GM23248 (cell line): ENCODE measurements around the gene IRF8. TPM values are rescaled to one million over a fixed set of nuclear protein-coding genes. Genes with fewer than 3 reads are reported as not detected.

ENCODE experiments used
- DNase-seq: peaks from one replicate; pipeline ENCODE4 v3.0.0-alpha.2; 2015
- H2AFZ ChIP-seq: fragments of 200-600 bp; sonication (generic); 2 replicates; pipeline ENCODE4 v1.6.1; 2016; ENCODE audit warnings: antibody characterized with exemption
- H3F3A ChIP-seq: fragments of 200-600 bp; sonication (generic); 2 replicates; pipeline ENCODE4 v1.6.1; 2016; ENCODE audit warnings: mild to moderate bottlenecking, antibody characterized with exemption, mixed run types; ENCODE audit not compliant: insufficient read depth
- H3K27ac ChIP-seq: fragments of 200-600 bp; sonication (generic); 2 replicates; pipeline ENCODE4 v1.5.1; 2016; ENCODE audit warnings: mild to moderate bottlenecking
- H3K27me3 ChIP-seq: fragments of 200-600 bp; sonication (generic); replicated peaks from 2 replicates; pipeline ENCODE4 v1.6.1; 2016; ENCODE audit warnings: mild to moderate bottlenecking; ENCODE audit not compliant: insufficient read depth
- H3K36me3 ChIP-seq: fragments of 200-600 bp; sonication (generic); 2 replicates; pipeline ENCODE4 v1.6.1; 2016; ENCODE audit warnings: low read depth, mild to moderate bottlenecking
- H3K4me1 ChIP-seq: fragments of 200-600 bp; sonication (generic); 2 replicates; pipeline ENCODE4 v1.6.1; 2016; ENCODE audit warnings: mild to moderate bottlenecking; ENCODE audit not compliant: insufficient read depth
- H3K4me2 ChIP-seq: fragments of 200-600 bp; sonication (generic); one replicate; pipeline ENCODE4 v1.6.1; 2016; ENCODE audit warnings: mild to moderate bottlenecking; ENCODE audit not compliant: unreplicated experiment
- H3K4me3 ChIP-seq: fragments of 200-600 bp; sonication (generic); 2 replicates; pipeline ENCODE4 v1.5.1; 2016; ENCODE audit warnings: mild to moderate bottlenecking
- H3K79me2 ChIP-seq: fragments of 200-600 bp; sonication (generic); 2 replicates; pipeline ENCODE4 v1.6.1; 2016; ENCODE audit warnings: mild to moderate bottlenecking; ENCODE audit not compliant: insufficient read depth
- H3K9ac ChIP-seq: fragments of 200-600 bp; sonication (generic); 2 replicates; pipeline ENCODE4 v1.6.1; 2016; ENCODE audit warnings: mild to moderate bottlenecking
- H3K9me2 ChIP-seq: fragments of 200-600 bp; sonication (generic); 2 replicates; pipeline ENCODE4 v1.6.1; 2016; ENCODE audit warnings: mixed run types, mild to moderate bottlenecking, moderate library complexity; ENCODE audit not compliant: insufficient read depth
- H3K9me3 ChIP-seq: fragments of 200-600 bp; sonication (generic); one replicate; pipeline ENCODE4 v1.6.1; 2017; ENCODE audit warnings: low read depth
- H4K20me1 ChIP-seq: fragments of 200-600 bp; sonication (generic); 2 replicates; pipeline ENCODE4 v1.6.0; 2016; ENCODE audit not compliant: insufficient read depth
- EZH2 ChIP-seq: fragments of 200-600 bp; sonication (generic); IDR thresholded peaks from 2 replicates; pipeline ENCODE4 v1.6.1; 2018; ENCODE audit warnings: antibody characterized with exemption, mild to moderate bottlenecking; ENCODE audit not compliant: insufficient read depth, poor library complexity, severe bottlenecking
- EZH2phosphoT487 ChIP-seq: fragments of 200-600 bp; sonication (generic); IDR thresholded peaks from 2 replicates; pipeline ENCODE4 v1.6.1; 2018; ENCODE audit warnings: antibody characterized with exemption, moderate library complexity, mild to moderate bottlenecking, low read depth; ENCODE audit not compliant: insufficient read depth
- WGBS, 2 experiments: methylation state at CpG; one replicate each; pipeline ENCODE4 v1.1.6; 2015 to 2017; ENCODE audit warnings: low lambda C conversion rate in 2 of 2, low coverage in 1 of 2; ENCODE audit errors: missing lambda C conversion rate in 2 of 2; 5-methylcytosine and 5-hydroxymethylcytosine counted together
- in situ Hi-C: fragments of 300-500 bp; cut with MboI; formaldehyde crosslinking; loops from 2 replicates; pipeline ENCODE4 v1.15.0; 2020
- polyA plus RNA-seq: library from polyadenylated mRNA; unstranded; fragments of >200 nt; fragmentation: Nextera tagmentation; extraction: Ambion mirVana; gene quantifications from 2 replicates; pipeline ENCODE4 v1.2.1, GENCODE V29; 2016
- total RNA-seq: library from RNA; depleted of rRNA; stranded (reverse); fragments of >200 nt; shearing (Covaris generic); gene quantifications from 2 replicates; pipeline ENCODE4 v1.2.3, GENCODE V29; 2014

The IRF8 gene
- total and polyA plus RNA-seq, 2 experiments from 2014 or later = 0.31 TPM; not detected in 1

DNA sequence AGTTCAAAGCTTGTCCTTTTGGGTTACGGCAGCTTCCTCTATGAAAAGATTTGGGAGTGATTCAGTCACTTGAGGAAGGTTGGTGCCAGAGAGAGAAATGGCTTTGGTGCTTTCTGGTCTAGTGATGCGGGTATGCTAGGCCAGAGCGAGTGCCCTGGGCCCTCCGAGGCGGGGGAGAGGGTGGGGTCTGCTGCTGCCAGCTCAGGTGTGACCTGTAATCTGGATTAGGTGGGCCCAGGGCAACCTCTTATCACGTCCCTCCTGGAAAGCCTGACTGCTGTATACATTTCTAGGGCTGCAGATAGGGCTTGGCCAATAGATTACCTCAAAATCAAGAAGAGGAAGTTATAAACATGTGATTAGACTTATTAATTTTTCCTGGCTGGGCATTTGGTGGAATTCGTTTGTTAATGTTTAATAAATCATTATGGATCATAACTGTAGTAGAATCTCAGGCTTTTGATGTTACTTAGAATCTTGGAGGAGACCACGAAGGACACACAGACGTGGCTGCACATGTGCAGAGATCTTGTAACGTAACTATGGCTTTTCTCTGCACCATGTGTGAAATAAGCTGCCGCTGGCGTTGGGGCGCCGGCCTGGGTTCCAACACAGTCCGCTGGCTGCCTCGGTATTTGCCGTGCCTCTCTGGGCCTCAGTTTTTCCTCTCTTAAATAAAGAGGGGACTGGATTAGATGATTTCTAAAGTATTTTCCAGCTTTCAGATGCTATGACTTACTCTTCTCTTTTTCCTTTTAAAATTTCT is 1.2 kb downstream of the IRF8 start:
- Histone ChIP-seq H3K27me3 (peaks cover 91% of the 10 kb centered on the region), H3K4me3 (no peak overlapping the region), H3K36me3 (no peaks in the 10 kb centered on the region), H2AFZ (no peak overlapping the region), H4K20me1 (no peaks in the 10 kb centered on the region), H3K9ac (no peak overlapping the region), H3K9me3 (no peaks in the 10 kb centered on the region), H3K4me2 (no peak overlapping the region), H3K79me2 (no peaks in the 10 kb centered on the region), H3K4me1 (no peaks in the 10 kb centered on the region), H3F3A (no peaks in the 10 kb centered on the region), H3K9me2 (no peaks in the 10 kb centered on the region), H3K27ac (no peak overlapping the region)
- DNase-seq = no peak
- in situ Hi-C loops = no loop called here
- 70 to 76% methylated on average over 17 of the region's 17 CpGs for WGBS, 2 experiments
- TF ChIP-seq EZH2 (no peak), EZH2phosphoT487 (no peak)

DNA sequence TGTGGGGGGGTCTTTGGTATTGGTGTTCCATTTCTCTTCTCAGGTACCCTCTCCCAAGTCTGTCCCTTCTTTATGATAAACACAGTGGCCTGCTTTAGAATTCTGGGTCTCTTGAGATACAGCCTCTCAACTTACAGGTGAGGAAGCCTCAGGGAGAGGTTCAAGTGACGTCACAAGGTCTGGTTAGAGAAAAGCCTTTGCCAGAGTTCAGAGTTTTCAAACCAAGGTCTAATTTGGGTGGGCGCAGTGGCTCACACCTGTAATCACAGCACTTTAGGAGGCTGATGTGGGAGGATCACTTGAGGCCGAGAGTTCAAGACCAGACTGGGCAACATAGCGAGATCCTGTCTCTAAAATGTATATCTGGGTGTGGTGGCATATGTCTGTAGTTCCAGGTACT is 2.1 kb downstream of the IRF8 start:
- H3K36me3 ChIP-seq = no peaks in the 10 kb centered on the region
- H2AFZ ChIP-seq = no peak overlapping the region
- TF ChIP-seq EZH2phosphoT487 (no peak), EZH2 (no peak)
- no peaks in the 10 kb centered on the region for H3K4me1 ChIP-seq
- H4K20me1 ChIP-seq = no peaks in the 10 kb centered on the region
- H3K9me3 ChIP-seq = no peaks in the 10 kb centered on the region
- H3K79me2 ChIP-seq = no peaks in the 10 kb centered on the region
- no peak overlapping the region for H3K9ac ChIP-seq
- H3K27me3 ChIP-seq = peaks cover 89% of the 10 kb centered on the region
- no peak overlapping the region for H3K4me3 ChIP-seq
- in situ Hi-C loops = no loop called here
- no peak overlapping the region for H3K4me2 ChIP-seq
- no peaks in the 10 kb centered on the region for H3K9me2 ChIP-seq
- H3K27ac ChIP-seq = no peak overlapping the region
- DNase-seq = no peak
- H3F3A ChIP-seq = no peaks in the 10 kb centered on the region
- 64% methylated on average over 4 of the region's 4 CpGs for WGBS, 2 experiments

DNA sequence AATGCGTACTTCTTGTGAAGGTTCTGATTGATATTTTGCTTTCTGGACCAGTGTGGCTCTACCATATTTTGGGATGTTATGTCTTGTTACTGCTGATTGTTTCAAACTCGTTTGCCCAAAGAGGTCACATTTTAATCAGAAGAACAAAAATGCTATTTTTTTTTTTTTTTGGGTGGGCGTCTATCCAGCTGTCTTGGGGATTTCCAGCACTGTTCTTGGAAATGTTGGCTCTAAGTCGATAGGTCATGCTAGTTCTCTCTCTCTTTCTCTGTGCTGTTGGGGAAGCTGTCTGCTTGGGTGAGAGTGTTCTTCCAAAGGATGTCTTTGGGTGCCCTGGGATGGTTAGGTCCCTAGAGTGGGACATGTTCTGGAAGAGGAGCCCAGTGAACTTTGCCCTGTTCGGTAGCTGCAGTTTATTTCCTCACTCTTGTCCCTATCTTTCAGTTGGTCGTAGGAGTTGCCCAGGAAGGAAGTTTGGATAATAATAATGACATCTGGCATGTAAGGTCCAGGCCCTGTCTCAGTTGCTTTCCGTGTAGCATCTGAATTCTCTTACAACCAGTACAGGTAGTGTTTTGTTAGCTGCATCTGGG is 2.9 kb downstream of the IRF8 start:
- 32 to 33% methylated on average over 7 of the region's 7 CpGs for WGBS, 2 experiments
- in situ Hi-C loops = no loop called here

DNA sequence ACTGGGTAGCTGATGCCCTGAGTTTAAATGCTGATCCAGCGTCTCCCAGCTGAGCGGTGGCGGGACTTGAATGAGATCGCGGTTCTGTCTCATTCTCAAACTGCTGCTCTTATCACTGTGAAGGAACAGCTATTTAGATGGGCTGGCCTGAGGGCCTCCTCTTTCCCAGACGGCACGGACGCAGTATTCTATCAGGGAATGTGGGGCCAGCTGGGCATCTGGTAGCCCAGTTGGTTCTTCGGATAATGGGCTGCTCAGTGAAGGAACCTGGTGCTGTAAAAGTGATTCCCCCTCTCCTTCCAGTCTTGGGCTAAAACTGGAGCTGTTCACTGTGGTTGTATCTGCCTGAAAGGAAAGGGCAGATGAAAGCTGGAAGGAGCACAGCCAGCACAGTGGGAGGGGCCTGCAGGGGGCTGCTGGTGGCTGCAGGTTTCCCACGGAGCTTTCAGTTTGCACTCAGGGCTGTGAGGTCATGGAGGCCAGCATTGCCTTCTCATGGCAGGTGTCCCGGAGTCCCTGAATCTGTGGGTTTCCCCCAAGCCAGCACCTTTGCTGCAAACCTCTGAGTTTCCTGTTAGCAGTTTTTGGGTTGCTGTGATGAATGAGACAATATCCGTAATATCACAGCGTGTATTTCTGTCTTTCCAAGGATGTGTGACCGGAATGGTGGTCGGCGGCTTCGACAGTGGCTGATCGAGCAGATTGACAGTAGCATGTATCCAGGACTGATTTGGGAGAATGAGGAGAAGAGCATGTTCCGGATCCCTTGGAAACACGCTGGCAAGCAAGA is 3.6 kb downstream of the IRF8 start:
- Histone ChIP-seq H3K4me3 (no peak overlapping the region), H3K4me1 (no peaks in the 10 kb centered on the region), H3K9ac (no peak overlapping the region), H3K9me3 (no peaks in the 10 kb centered on the region), H4K20me1 (no peaks in the 10 kb centered on the region), H3K36me3 (no peaks in the 10 kb centered on the region), H3K79me2 (no peaks in the 10 kb centered on the region), H3K4me2 (no peak overlapping the region), H3K27me3 (peaks cover 77% of the 10 kb centered on the region), H3K9me2 (no peaks in the 10 kb centered on the region), H3K27ac (no peak overlapping the region), H3F3A (no peaks in the 10 kb centered on the region), H2AFZ (no peak overlapping the region)
- DNase-seq = no peak
- 68 to 69% methylated on average over 20 of the region's 20 CpGs for WGBS, 2 experiments
- in situ Hi-C loops = no loop called here
- TF ChIP-seq EZH2phosphoT487 = no peak
- TF ChIP-seq EZH2 = no peak

More for the DNA sequence above, 2.9 kb downstream of the IRF8 start:
- no peak for TF ChIP-seq EZH2
- TF ChIP-seq EZH2phosphoT487 = no peak
- no peaks in the 10 kb centered on the region for H3K9me3 ChIP-seq
- no peak overlapping the region for H3K4me3 ChIP-seq
- H3K27me3 ChIP-seq = peaks cover 84% of the 10 kb centered on the region
- no peak for DNase-seq
- H3K79me2 ChIP-seq = no peaks in the 10 kb centered on the region
- no peaks in the 10 kb centered on the region for H3K4me1 ChIP-seq
- H2AFZ ChIP-seq = no peak overlapping the region
- H3K27ac ChIP-seq = no peak overlapping the region
- no peaks in the 10 kb centered on the region for H3K36me3 ChIP-seq
- H3F3A ChIP-seq = no peaks in the 10 kb centered on the region
- no peak overlapping the region for H3K9ac ChIP-seq
- H3K9me2 ChIP-seq = no peaks in the 10 kb centered on the region
- H4K20me1 ChIP-seq = no peaks in the 10 kb centered on the region
- H3K4me2 ChIP-seq = no peak overlapping the region
